Measurements from ENCODE around the gene ZFYVE28. TPM values are rescaled to one million over a fixed set of nuclear protein-coding genes. Genes with fewer than 3 reads are reported as not detected.
"Not testable (repeated sequence)": the region's sequence is repeated elsewhere in the genome, so short reads cannot be mapped to it uniquely, and the experiment has no call there.

Gene ZFYVE28
- 1.9 and 2.7 TPM in 2 replicates for total RNA-seq (2014; rRNA removed; shearing (Covaris generic))

- DNase-seq (ENCODE audit: low spot score) = peak; percentile 41
Measured at GRCh38 chr4:2417765-2418649, at the start of gene ZFYVE28. ZFYVE28 (minus strand) TSS chr4:2418645; CDS start chr4:2418323, 322 bp downstream.

DNA sequence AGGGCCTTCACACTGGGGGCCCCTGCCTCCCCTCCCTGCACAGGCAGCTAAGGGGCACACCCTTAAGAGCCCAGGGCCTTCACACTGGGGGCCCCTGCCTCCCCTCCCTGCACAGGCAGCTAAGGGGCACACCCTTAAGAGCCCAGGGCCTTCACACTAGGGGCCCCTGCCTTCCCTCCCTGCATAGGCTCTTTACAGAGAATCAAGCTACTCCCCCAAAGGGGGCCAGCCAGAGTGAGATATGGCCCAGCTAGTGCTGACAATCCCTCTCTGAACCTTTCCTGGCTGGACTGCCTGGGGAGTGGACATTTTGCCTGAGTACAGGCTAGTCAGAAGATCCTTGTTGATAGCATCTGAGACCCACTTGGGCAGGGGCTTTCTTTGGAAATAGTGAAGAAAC is 47.1 kb upstream of the ZFYVE28 start:
- not testable (repeated sequence) for DNase-seq (ENCODE audit: low spot score)

DNA sequence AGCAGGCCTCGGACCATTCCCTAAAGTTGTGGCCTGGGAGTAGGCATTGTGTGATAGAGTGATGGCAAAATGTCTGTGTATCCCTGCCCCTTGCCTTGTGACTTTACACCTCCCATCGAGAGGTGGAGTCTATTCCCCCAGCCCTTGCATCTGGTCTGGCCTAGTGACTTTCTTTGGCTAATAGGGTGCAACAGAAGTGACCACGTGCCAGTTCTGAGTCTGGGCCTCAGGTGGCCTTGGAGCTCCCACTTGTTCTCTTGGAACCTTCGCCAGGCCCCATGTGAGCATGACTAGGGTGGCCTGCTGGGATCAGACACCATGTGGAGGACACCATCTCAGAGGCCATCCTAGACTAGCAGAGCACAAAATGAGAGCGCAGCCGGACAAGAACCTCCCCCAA is 46.6 kb upstream of the ZFYVE28 start:
- DNase-seq (ENCODE audit: low spot score) = no peak

GRCh38 chr4:2462992-2463762 is 44.7 kb upstream of the ZFYVE28 start:
- DNase-seq (ENCODE audit: low spot score) = no peak

GRCh38 chr4:2462218-2462991 is 44.0 kb upstream of the ZFYVE28 start:
- peak; percentile 47 for DNase-seq (ENCODE audit: low spot score)

GRCh38 chr4:2461246-2461960 is 43.0 kb upstream of the ZFYVE28 start:
- DNase-seq (ENCODE audit: low spot score) = no peak

DNA sequence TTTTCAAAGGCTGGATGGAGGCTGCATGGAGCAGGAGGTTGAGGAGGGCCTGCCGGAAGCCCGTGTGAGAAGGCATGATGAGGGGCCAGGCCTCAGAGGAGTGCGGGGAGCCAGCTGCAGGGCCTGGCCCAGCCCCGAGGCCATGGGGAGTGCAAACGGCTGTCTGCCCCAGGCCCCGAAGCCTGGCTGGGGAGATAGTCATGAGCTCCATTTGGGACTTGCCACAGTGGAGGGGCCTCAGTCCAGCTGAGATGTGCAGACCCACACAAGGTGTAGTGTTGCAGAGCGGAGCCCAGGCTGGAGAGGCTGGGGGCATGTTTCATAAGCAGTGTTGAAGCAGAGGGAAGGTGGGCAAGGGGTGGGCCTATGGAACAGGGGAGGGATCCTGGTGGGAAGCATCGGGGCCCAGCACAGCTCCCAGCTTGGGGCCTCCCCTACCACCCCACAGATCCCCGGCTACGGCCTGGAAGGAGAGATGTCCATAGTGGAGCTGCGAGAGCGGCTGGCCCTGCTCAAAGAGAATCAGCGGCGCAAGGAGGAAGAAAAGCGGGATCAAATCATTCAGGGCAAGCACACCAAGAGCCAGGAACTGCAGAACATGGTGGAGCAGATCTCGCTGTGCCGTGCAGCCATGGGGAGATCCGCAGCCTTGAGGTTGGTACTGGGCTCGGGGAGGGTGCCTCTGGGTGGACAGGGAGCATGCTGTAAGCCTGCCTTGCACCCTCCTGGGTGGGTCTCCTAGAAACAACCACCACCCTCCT is 41.3 kb upstream of the ZFYVE28 start:
- DNase-seq (ENCODE audit: low spot score) = no peak

DNA sequence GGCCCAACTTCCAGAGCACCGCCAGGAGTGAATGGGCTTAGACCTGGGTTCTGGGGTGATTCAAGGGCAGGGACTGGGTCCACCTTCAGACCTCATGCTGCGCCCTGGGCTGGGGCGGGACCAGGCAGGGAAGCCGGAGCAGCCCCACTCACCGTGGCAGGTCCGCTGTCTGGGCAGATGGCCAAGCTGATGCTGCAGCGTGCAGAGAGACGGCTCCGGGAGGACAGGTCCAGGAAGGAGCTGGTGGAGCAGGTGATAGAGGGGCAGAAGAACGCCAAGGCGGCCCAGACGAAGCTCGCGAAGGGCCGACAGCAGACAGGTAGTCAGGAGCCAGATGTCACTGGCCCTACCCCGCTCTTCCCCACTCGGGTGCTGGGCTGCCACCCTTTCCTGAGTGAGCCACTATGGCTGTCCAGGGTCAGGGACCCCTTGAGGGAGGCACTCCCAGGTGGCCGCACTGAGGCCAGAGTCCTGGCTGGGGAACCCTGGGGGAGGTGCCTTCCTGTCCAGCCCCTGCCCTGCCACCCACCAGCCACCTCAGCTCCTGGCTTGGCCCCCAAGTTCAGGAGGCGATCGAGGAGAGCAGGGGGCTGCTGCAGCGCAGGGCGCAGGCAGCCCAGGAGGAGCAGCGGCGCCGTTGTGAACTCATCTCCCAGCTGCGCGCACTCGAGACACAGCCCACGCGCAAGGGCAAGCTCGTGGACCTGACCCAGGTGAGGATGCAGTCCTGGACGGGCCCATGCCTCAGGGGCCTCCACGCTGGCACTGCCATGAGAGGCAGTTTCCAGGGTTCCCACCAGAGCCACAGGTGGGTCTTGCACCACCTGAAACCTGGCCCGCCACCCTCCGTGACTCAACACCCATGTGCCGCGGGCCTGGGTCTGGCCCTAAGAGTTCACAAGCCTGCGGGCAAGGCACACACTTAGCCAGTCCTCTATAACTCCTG is 40.4 kb upstream of the ZFYVE28 start:
- no peak for DNase-seq (ENCODE audit: low spot score)

DNA sequence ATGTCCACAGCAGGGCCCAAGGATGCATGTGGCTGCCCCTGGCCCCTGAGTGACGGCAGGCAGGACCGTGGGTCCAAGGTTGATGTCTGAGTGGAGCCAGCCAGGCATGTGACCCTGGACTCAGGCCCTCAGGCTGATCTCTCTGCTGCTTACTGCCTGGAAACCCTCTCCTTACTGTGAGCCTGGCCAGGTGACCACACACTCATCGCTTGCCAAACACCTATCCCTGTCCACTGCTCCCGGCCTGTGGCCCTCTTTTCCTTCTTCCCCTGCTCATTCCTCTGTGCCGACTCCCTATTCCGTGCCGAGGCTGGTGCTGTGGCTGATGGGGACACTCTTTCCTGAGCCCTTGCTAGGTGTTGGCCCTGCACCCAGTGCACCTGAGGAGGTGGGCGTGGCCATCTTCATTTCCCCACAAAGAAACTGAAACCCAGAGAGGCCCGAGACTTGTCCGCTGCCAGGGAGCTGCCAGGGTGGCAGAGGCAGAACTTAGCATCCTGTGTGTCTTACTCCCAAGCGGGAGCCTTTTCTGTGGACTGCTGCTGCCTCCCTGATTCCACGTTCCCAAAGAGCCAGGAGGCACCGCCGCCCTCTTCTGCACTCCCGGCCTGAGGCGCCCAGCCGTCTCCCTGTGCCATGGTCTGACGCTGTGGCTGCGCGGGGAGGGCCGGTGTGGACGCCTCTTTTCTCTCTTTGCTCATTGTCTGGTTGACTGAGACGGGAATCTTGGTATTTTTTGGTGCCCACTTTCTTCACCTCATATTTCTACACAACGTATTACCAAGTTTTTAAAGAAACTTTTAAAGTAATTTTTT is 39.2 kb upstream of the ZFYVE28 start:
- DNase-seq (ENCODE audit: low spot score) = no peak

- DNase-seq (ENCODE audit: low spot score) = no peak
Measured at GRCh38 chr4:2451821-2452785, 33.7 kb upstream of the ZFYVE28 start.

GRCh38 chr4:2451036-2451520 is 32.6 kb upstream of the ZFYVE28 start:
- DNase-seq (ENCODE audit: low spot score) = no peak

GRCh38 chr4:2450394-2451035 is 32.1 kb upstream of the ZFYVE28 start:
- DNase-seq (ENCODE audit: low spot score) = no peak

DNA sequence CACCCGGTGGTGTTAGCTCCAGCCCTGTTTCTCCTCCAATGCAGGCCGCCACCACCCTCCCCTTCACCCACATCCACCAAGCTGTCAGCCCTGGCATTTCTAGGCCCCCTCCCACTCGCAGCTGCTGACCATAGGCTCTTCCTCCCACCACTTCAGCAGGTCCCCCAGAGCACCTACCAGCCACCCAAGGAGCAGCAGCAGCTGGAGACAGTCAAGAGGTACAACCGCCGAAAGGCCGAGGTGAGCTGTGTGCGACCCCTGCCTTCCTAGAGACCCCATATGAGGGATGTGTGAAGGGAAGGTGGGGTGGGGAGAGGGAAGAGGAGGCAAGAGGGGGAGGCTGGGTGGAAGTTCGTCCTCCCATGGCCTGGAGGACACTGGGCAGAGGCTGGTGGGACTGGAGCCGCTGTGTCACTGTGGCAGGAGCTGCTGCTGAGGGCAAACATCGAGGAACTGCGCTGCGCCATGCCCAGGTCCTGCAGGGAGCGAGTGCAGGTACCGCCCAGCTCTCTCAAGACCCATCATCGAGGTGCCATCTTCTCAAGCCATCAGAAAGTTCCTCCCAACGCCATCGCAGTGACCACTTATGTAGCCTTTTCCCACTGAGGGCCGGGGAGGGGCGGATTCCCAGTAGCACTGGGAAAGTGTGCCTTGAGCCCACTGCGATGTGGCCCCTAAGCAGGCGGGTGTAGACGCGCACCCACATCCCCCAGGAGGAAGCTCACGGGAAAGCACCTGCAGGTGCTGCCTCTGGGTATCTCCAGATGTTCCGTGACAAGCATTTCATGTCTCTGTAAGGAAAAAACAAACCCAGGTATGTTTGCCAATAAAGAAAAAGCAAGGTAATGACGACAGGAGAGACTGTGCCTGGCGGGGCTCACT is 31.3 kb upstream of the ZFYVE28 start:
- DNase-seq (ENCODE audit: low spot score) = no peak

- no peak for DNase-seq (ENCODE audit: low spot score)
Measured at GRCh38 chr4:2449051-2449450, 30.6 kb upstream of the ZFYVE28 start.

DNA sequence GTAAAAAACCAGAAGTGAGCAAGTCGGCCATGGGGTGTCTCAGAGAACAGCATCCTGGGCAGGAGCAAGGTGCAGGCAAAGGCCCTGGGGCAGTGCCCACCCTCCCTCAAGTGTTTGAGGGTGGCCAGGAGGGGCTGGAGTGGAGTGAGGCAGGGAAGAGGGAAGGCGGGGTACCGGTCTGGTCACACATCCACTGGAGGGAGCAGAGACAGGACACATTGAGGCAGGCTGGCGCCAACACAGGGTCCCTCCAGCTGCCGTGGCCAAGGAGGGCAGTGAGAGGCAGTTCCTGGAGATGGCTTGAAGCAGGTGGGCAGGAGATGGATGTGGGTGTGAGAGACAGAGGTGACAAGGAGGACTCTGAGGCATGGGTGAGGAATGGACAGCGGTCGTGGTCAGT is 30.1 kb upstream of the ZFYVE28 start:
- DNase-seq (ENCODE audit: low spot score) = no peak

All from H4 (cell line).